GM19455 (cell line): ENCODE measurements around the gene FAM98C.

Experiments used
- ATAC-seq: cut with Tn5 transposase; IDR thresholded peaks from one replicate; pipeline ENCODE4 v1.9.1; 2021; ENCODE audit not compliant: unreplicated experiment

The FAM98C gene

GRCh38 chr19:38452430-38453366 is 49.8 kb downstream of the FAM98C start:
- no peak for ATAC-seq

- ATAC-seq = no peak
Measured at GRCh38 chr19:38453596-38453995, 50.7 kb downstream of the FAM98C start.

- ATAC-seq = no peak
Measured at GRCh38 chr19:38455031-38455430, 52.1 kb downstream of the FAM98C start.

- ATAC-seq = no peak
Measured at GRCh38 chr19:38457202-38457601, 54.3 kb downstream of the FAM98C start.

- ATAC-seq = no peak
Measured at GRCh38 chr19:38457690-38458405, 55.0 kb downstream of the FAM98C start.
